Activated CD8-positive, alpha-beta memory T cell treated with anti-CD3 and anti-CD28 coated beads for 4 hours (primary cell): Measurements from ENCODE around the gene PCIF1.

Experiments
- DNase-seq, 2 donors: peaks; one replicate each; pipeline ENCODE4 v3.0.0-alpha.2; 2020; ENCODE audit warnings: low read depth in 2 of 2

Gene PCIF1

GRCh38 chr20:45904583-45905504, 29.6 kb upstream of the PCIF1 start:
- no peak for DNase-seq

- DNase-seq = no peak
Measured at GRCh38 chr20:45905505-45906079, 28.9 kb upstream of the PCIF1 start.

GRCh38 chr20:45907219-45907948, 27.1 kb upstream of the PCIF1 start:
- no peak for DNase-seq

GRCh38 chr20:45908084-45908483, 26.4 kb upstream of the PCIF1 start:
- no peak for DNase-seq

GRCh38 chr20:45909336-45909808, 25.1 kb upstream of the PCIF1 start:
- no peak for DNase-seq

- no peak for DNase-seq
Measured at GRCh38 chr20:45909817-45910669, 24.4 kb upstream of the PCIF1 start.

GRCh38 chr20:45910670-45911485, 23.6 kb upstream of the PCIF1 start:
- DNase-seq = peak; percentile 86 to 89

GRCh38 chr20:45911486-45912343, 22.8 kb upstream of the PCIF1 start, which contains the start of gene PLTP:
Gene PLTP (minus strand): TSS chr20:45912155. CDS start chr20:45911452, 703 bp downstream.
- DNase-seq = no peak

- no peak for DNase-seq
Measured at GRCh38 chr20:45912344-45912682, 22.2 kb upstream of the PCIF1 start.

GRCh38 chr20:45913116-45913515, 21.4 kb upstream of the PCIF1 start:
- no peak for DNase-seq

GRCh38 chr20:45917790-45918141, 16.7 kb upstream of the PCIF1 start:
- no peak for DNase-seq

- no peak for DNase-seq
Measured at GRCh38 chr20:45918182-45918737, 16.2 kb upstream of the PCIF1 start.

GRCh38 chr20:45918779-45919537, 15.5 kb upstream of the PCIF1 start:
- no peak for DNase-seq

GRCh38 chr20:45919542-45920399, 14.7 kb upstream of the PCIF1 start:
- no peak for DNase-seq

GRCh38 chr20:45920462-45921336, 13.8 kb upstream of the PCIF1 start:
- no peak for DNase-seq

- no peak for DNase-seq
Measured at GRCh38 chr20:45921337-45922189, 12.9 kb upstream of the PCIF1 start.
